PC-9 (cell line): ENCODE data around the gene HCN4. TPM values are rescaled to one million over a fixed set of nuclear protein-coding genes. Genes with fewer than 3 reads are reported as not detected.

Experiments
- BruUV-seq: library from RNA; stranded (reverse); fragments of 400-500 nt; replicated peaks from 2 replicates; lab custom pipeline; 2021; lab: Mats Ljungman, UMichigan
- CTCF ChIA-PET: fragments of 300-600 bp; sonication (Branson Sonifier 250); formaldehyde crosslinking; loops from one replicate; lab custom pipeline; 2022; ENCODE audit warnings: antibody characterized with exemption; lab: Charles Lee
- POLR2A ChIA-PET: fragments of 300-600 bp; sonication (Branson Sonifier 250); formaldehyde crosslinking; loops from one replicate; lab custom pipeline; 2022; ENCODE audit warnings: antibody characterized with exemption; ENCODE audit not compliant: unreplicated experiment; lab: Charles Lee
- DNase-seq, 2 experiments: peaks; one replicate each; pipeline versions ENCODE4 v3.0.0 to v3.0.0-alpha.2; 2015 to 2022; ENCODE audit warnings: mixed read lengths in 1 of 2
- H2AFZ ChIP-seq: fragments of 200-600 bp; sonication (generic); 2 replicates; pipeline ENCODE4 v1.8.1; 2017; ENCODE audit warnings: antibody characterized with exemption
- H3F3A ChIP-seq: fragments of 200-600 bp; sonication (generic); 2 replicates; pipeline ENCODE4 v1.8.1; 2017; ENCODE audit warnings: antibody characterized with exemption, mild to moderate bottlenecking, low read depth; ENCODE audit not compliant: insufficient read depth
- H3K27ac ChIP-seq: fragments of 200-600 bp; sonication (generic); 2 replicates; pipeline ENCODE4 v1.6.1; 2016; ENCODE audit warnings: mixed run types
- H3K27me3 ChIP-seq: fragments of 200-600 bp; sonication (generic); 2 replicates; pipeline ENCODE4 v1.6.1; 2016; ENCODE audit warnings: low read depth, mixed run types; ENCODE audit not compliant: insufficient read depth
- H3K36me3 ChIP-seq: fragments of 200-600 bp; sonication (generic); 2 replicates; pipeline ENCODE4 v1.6.1; 2016; ENCODE audit warnings: low read depth, mixed run types
- H3K4me1 ChIP-seq: fragments of 200-600 bp; sonication (generic); replicated peaks from 2 replicates; pipeline ENCODE4 v1.6.1; 2016; ENCODE audit warnings: mixed run types; ENCODE audit not compliant: insufficient read depth
- H3K4me2 ChIP-seq: fragments of 200-600 bp; sonication (generic); 2 replicates; pipeline ENCODE4 v1.6.1; 2017; ENCODE audit warnings: mixed run types
- H3K4me3 ChIP-seq: fragments of 200-600 bp; sonication (generic); 2 replicates; pipeline ENCODE4 v1.6.1; 2016; ENCODE audit warnings: mixed run types
- H3K79me2 ChIP-seq: fragments of 200-600 bp; sonication (generic); 2 replicates; pipeline ENCODE4 v1.6.1; 2017; ENCODE audit warnings: low read depth, mixed run types
- H3K9me2 ChIP-seq: fragments of 200-600 bp; sonication (generic); 2 replicates; pipeline ENCODE4 v1.8.1; 2017; ENCODE audit warnings: mild to moderate bottlenecking; ENCODE audit not compliant: insufficient read depth
- H3K9me3 ChIP-seq: fragments of 200-600 bp; sonication (generic); 2 replicates; pipeline ENCODE4 v1.8.1; 2016; ENCODE audit warnings: low read depth; ENCODE audit not compliant: insufficient read depth
- H4K20me1 ChIP-seq: fragments of 200-600 bp; sonication (generic); 2 replicates; pipeline ENCODE4 v1.8.1; 2017; ENCODE audit not compliant: insufficient read depth
- CTCF ChIP-seq: fragments of 200-600 bp; sonication (generic); conservative IDR thresholded peaks from 2 replicates; pipeline ENCODE4 v1.6.1; 2017; ENCODE audit warnings: mixed run types, antibody characterized with exemption, mild to moderate bottlenecking, moderate library complexity
- EZH2 ChIP-seq: fragments of 200-600 bp; sonication (generic); IDR thresholded peaks from 2 replicates; pipeline ENCODE4 v1.8.0; 2017; ENCODE audit warnings: antibody characterized with exemption, low read depth
- intact Hi-C: fragments of 100-400 bp; cut with micrococcal nuclease; formaldehyde crosslinking; loops from one replicate; pipeline ENCODE4 v1.10.0; 2022; ENCODE audit not compliant: unreplicated experiment
- total RNA-seq: library from RNA; stranded (reverse); gene quantifications from 2 replicates; pipeline ENCODE4 v1.2.3, GENCODE V29; 2021

Gene HCN4
- total RNA-seq, 1 experiment from 2014 or later, result not detected

DNA sequence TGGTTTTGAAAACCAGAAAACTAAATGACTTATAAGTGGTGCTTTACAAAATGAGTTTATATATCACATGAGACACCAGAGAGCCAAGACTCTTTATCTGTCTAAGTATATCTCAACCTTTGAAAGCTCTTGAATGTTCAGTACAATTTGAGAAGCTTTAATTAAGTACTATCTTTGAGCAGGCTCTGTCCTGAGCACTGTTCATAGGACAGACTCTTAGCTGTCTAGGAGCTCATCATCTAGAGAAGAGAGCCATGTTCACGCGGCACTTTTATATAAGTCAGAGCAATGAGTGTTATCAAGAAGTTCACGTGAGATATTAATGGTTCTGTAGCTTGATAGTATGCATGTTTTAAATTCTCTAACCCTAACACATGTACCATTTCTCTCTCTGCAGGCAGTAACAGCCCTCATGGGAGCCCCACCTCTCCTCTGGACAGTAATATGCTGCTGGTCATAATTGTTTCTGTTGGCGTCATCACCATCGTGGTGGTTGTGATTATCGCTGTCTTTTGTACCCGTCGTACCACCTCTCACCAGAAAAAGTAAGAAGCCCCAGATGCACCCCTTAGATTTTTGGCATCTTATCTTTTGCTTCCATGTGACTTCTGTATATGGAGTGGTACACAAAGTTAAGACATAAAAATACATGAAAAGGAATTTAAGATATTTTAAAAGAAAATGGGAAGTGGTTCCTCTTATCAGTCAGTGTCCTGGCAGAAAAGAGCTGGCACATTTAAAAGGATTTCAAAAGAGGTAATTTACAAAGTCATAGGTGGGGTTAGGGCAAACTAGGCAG, 86.0 kb downstream of the HCN4 start:
- no peak overlapping the region for H3K4me3 ChIP-seq
- H2AFZ ChIP-seq, result no peak overlapping the region
- ChIA-PET POLR2A (interaction anchor here (0.7 kb wide), 1 partner anchor 21 kb away, joined by 3 read pairs; no protein-coding TSS in a partner anchor), CTCF (no interaction called here)
- no peaks in the 10 kb centered on the region for H3K4me1 ChIP-seq
- no peak for DNase-seq
- H3K4me2 ChIP-seq, result no peak overlapping the region
- H3K27ac ChIP-seq, result no peak overlapping the region
- no peaks in the 10 kb centered on the region for H3K79me2 ChIP-seq
- no TSS peak for BruUV-seq
- intact Hi-C loops, result no loop called here
- no peaks in the 10 kb centered on the region for H4K20me1 ChIP-seq
- H3K36me3 ChIP-seq, result no peaks in the 10 kb centered on the region
- TF ChIP-seq EZH2 (no peak), CTCF (no peak)
- no peaks in the 10 kb centered on the region for H3K27me3 ChIP-seq
- no peaks in the 10 kb centered on the region for H3F3A ChIP-seq
- H3K9me3 ChIP-seq, result no peaks in the 10 kb centered on the region
- H3K9me2 ChIP-seq, result no peaks in the 10 kb centered on the region

DNA sequence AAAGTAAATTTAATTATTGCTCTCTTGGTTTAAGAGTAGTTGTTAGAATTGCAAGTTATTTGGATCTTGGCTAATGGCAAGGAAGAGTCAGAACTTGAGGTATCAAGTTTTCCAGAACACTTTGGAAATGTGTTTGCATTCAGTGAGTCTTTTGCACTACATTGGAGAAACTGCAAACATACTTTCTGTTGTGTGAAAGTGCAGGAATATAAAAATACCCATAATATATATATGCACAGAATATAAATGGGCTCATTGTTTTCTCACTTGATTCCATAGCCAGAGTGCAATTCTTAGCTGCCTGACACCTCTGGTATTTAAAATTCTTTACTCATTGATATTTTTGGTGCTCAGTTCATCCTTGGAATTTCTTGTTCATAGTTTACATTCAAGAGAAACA, 92.9 kb downstream of the HCN4 start:
- Histone ChIP-seq H4K20me1 (no peaks in the 10 kb centered on the region), H3K9me3 (no peaks in the 10 kb centered on the region), H3F3A (no peaks in the 10 kb centered on the region), H3K4me3 (no peak overlapping the region), H3K4me1 (no peaks in the 10 kb centered on the region), H3K36me3 (no peaks in the 10 kb centered on the region), H2AFZ (no peak overlapping the region), H3K27me3 (no peaks in the 10 kb centered on the region), H3K27ac (no peak overlapping the region), H3K79me2 (no peaks in the 10 kb centered on the region), H3K9me2 (no peaks in the 10 kb centered on the region), H3K4me2 (no peak overlapping the region)
- CTCF ChIA-PET, result no interaction called here
- DNase-seq, result no peak
- TF ChIP-seq CTCF, result no peak
- no TSS peak for BruUV-seq
- intact Hi-C loops, result no loop called here
- POLR2A ChIA-PET, result no interaction called here

DNA sequence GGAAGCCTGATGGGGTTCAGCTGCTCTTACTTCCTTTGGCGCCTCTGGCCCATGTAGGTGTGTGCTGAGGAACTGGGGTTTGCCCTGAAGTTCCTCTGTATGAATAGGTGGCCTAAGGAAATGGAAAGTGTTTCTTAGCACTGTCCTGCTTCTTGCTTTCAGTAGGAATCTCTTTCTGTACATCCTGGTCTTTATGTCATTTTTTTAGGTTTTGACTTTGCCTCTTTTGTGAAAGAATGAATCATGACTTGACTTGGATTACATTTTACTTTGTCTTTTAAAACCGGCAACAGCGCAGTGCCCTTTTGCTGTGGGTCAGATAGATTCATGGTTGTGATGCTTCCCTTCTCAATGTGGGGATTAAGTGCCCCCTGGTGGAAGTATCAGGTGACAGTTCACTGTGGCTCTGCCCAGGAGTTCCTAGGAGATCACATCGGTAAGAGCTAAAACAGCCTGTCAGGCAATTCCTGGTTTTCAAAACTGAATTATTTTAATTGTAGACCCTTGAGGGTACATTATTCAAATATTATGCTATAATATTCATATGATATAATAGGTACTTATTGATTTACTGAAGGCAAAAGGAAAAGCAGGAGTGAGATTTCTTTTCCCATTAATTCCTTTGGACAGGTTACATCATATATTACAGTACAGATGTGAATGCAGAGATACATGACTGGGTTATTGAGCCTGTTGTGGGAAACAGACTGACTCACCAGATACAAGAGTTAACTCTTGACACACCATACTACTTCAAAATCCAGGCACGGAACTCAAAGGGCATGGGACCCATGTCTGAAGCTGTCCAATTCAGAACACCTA, 95.4 kb downstream of the HCN4 start:
- H3K4me2 ChIP-seq, result no peak overlapping the region
- peak; percentile 32 to 37 for DNase-seq
- intact Hi-C loops, result loop anchor here (5.0 kb wide), 1 partner anchor 671 kb away; no protein-coding TSS in a partner anchor
- no peaks in the 10 kb centered on the region for H3K79me2 ChIP-seq
- H3K9me3 ChIP-seq, result no peaks in the 10 kb centered on the region
- no peaks in the 10 kb centered on the region for H3K36me3 ChIP-seq
- BruUV-seq, result no TSS peak
- H3K4me1 ChIP-seq, result no peaks in the 10 kb centered on the region
- no peaks in the 10 kb centered on the region for H4K20me1 ChIP-seq
- TF ChIP-seq CTCF (peak; percentile 79), EZH2 (no peak)
- H3K4me3 ChIP-seq, result no peak overlapping the region
- no peak overlapping the region for H2AFZ ChIP-seq
- POLR2A ChIA-PET, result no interaction called here
- no peaks in the 10 kb centered on the region for H3F3A ChIP-seq
- H3K27me3 ChIP-seq, result no peaks in the 10 kb centered on the region
- CTCF ChIA-PET, result interaction anchor here (0.6 to 0.7 kb wide), 4 partner anchors 26 to 888 kb away, joined by 3 to 8 read pairs (median 4); no protein-coding TSS in a partner anchor
- no peaks in the 10 kb centered on the region for H3K9me2 ChIP-seq
- no peak overlapping the region for H3K27ac ChIP-seq
